ENCODE measurements around the gene SCN7A.
"Not testable (repeated sequence)": the region's sequence is repeated elsewhere in the genome, so short reads cannot be mapped to it uniquely, and the experiment has no call there.

SCN7A gene

DNA sequence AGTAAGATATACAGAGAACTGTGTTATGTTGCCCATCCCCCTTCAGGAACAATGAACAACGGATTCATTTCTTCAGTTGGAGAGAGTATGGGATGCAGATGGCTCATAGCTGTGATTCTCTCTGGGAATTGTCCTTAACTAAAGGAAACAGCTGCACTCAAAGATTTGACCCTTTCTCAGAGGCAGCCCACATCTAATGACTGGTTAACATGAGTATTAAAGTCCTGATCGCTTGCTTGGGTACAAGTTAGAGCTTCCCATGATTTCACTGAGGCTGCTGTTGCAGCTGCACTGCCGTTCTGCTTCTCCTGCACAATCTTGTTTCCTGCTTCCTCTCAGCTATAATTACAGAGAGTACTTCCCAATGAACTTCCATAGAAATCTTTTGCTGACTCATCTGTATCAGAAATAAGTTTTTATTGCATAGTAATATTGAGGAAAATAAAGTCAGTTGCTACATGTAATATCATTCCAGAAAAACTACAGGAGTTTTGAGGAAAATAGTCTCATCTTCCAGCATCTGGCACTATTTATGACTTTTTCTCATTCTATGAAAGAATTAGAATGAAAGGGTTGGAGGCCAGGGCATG lies 105.5 kb downstream of the SCN7A start:
- no peak for DNase-seq

- DNase-seq = no peak
Observed at GRCh38 chr2:166385313-166385712, 108.7 kb downstream of the SCN7A start.

DNA sequence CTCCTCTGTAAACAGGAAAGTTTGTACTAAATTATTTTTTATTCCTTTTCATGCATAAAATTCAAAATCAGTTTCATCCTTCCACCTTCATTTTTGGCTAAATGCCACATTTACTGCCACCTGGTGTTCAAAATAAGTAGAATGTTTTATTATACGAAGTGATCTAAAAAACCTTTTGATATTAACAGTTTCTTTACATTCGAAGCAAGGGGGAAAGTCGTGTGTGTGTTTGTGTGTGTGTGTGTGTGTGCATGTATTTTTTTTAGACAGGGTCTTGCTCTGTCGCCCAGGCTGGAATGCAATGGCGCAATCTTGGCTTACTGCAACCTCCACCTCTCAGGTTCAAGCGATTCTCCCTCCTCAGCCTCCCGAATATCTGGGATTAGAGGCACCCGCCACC lies 109.3 kb downstream of the SCN7A start:
- peak; percentile 27 for DNase-seq

DNA sequence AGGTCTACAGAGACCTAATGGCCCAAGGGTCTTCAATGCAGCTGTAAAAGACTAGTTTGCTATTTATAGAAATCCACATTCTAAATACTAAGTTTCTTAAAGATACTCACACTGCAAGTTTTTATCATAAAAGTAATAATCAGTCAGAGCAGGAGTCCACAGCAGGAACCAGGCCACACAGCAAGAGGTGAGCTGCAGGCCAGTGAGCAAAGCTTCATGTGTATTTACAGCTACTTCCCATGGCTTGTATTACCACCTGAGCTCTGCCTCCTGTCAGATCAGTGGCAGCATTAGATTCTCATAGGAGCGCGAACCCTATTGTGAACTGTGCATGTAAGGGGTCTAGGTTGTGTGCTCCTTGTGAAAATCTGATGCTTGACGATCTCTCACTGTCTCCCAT lies 111.6 kb downstream of the SCN7A start:
- no peak for DNase-seq

- DNase-seq = no peak
Observed at GRCh38 chr2:166380615-166381014, 113.4 kb downstream of the SCN7A start.

- no peak for DNase-seq
Observed at GRCh38 chr2:166376873-166377272, 117.2 kb downstream of the SCN7A start.

DNA sequence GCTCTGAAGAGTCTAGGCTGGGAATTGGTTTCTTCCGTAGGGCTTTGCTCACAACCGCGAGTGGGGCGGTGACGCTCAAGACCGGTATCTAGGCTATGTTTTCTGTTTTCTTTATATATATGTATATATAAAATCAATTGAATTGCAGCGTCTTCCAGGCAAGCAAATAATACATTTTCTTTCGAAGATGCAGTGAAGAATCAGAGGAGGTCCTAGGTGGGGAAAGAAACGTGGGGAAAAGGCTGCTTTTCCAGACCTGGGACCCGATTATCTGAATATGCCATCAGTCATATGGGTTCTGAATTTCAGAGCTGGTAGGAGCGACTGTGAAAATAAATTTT lies 117.6 kb downstream of the SCN7A start:
- no peak for DNase-seq

DNA sequence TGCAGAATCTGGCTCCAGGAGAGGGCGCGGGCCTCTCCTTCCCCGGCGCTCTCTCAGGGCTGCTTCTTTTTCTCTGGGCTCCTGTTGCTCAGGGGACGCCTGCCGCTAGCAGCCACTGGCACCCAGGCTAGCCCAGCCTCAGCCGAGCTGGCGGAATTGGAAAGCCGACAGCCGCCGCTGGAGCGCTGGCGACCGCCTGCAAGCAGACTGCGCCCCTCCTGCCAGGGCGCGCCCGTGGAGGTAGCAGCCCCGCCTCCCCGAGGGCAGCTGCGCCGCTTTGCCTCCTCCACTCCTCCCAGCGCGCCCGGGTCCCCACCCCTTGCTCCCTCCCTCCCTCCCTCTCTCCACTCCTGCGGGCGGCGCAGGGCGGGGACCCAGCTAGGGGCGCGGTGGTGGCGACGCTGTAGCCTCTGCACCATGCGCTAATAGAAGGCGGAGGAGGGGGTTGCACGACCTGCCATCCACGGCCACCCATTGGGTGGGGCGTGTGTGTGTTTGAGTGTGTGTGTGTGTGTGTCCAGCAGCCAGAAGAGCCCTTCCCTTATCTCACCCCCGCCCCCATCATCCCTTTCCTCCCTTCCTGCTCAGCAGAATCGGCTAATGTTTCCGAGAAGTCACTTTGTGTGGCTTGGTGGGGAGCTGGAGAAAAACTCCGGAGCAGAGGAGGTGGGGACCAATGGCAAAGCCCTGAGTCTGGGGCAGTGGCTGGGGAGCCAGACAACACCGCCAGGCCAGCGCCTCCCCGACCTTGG lies 118.1 kb downstream of the SCN7A start, which contains the start of gene SCN9A:
Gene SCN9A, minus strand, starts transcription at position 209 of the 752 bp plus-strand sequence. CDS start 64,188 bp downstream, outside the sequence.
- peak; percentile 48 for DNase-seq

DNA sequence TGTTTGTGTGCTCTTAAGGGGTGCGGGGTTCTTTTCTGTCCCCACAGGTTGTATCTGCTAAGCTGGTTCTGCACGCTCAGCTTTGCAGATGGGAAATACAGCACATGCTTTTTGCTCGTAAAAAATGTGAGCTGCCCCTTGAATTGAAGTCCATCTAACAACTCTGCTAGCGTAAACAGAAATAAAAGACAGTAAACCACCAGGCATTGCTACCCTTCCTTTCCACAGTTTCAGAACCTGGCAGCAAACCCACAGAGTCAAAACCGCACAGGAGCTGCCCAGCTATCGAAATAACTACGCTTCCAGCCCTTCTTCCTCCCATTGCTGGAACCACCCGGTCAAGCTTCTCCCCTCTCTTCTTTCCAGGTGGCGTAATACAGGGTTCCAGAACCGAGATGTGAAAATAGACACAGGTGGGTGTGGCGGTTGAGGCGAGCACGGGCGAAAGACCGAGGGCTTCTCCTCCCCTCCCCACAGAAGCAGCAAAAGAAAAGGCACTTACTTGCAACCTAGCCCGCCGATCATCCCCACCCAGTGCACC lies 118.8 kb downstream of the SCN7A start:
- no peak for DNase-seq

DNA sequence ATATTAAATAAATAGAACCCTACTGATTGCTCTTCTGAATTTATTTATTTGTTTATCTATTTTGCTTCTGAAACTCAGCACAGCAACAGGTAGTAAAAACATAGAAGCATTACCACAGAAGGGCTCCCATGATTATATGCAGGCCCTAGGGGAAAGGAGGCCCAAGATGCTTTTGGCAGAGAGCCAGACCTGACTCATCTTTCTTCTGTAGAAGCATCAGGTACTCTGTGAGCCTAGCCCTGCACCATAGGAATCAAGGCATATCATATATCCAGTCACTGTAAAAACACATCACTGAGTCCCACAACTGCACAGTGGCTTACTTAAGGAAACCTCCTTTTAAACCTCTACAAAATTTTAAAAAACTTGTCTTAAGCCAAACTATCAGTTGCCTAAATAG lies 120.1 kb downstream of the SCN7A start:
- DNase-seq = no peak

- DNase-seq = no peak
Observed at GRCh38 chr2:166373539-166373938, 120.5 kb downstream of the SCN7A start.

- DNase-seq = no peak
Observed at GRCh38 chr2:166373105-166373504, 120.9 kb downstream of the SCN7A start.

- no peak for DNase-seq
Observed at GRCh38 chr2:166372046-166372445, 122.0 kb downstream of the SCN7A start.

DNA sequence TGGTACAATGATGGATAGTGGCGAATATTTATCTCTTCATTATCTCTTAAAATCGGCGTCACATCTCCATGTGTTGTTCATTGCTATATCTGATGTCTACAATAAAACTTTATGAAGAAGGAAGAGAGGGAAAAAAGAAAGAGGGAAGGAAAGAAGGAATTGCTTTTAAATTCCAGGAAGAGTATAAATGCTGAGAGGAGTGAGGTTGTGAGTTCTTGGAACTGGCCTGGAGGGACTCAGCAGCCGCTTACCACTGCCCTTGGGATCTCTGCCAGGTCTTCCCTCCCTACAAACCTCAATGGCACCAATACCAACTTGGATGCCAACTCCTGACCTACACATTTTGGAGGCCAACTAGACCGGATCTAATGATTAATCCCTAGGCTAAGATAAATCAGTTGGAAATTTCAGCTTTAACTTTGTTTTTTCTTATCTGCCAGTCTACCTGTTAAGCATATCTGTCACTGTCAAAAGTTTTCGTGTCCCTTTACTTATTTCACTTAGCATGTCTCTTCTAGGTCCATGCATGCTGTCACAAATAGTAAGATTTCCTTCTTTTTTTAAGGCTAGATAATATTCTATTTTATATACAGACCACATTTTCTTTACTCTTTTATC lies 128.1 kb downstream of the SCN7A start:
- no peak for DNase-seq

DNA sequence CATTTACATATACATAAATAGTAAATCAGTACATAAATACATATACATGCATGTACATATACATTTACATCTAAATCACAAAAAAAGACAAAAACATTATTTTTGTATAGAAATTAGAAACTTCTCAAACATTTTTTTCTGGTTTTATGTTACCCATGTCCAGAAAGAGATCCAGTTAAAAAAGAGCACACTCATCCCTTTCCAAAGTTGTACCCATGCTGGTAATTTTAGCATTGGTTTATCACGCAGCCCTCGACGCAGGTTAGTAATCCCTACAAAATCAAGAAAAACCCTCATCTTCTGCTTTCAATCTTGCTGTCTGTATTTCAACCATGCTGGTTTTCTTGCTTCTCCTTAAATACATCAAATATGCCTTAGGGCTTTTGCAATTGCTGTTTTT lies 128.8 kb downstream of the SCN7A start:
- DNase-seq = no peak

DNA sequence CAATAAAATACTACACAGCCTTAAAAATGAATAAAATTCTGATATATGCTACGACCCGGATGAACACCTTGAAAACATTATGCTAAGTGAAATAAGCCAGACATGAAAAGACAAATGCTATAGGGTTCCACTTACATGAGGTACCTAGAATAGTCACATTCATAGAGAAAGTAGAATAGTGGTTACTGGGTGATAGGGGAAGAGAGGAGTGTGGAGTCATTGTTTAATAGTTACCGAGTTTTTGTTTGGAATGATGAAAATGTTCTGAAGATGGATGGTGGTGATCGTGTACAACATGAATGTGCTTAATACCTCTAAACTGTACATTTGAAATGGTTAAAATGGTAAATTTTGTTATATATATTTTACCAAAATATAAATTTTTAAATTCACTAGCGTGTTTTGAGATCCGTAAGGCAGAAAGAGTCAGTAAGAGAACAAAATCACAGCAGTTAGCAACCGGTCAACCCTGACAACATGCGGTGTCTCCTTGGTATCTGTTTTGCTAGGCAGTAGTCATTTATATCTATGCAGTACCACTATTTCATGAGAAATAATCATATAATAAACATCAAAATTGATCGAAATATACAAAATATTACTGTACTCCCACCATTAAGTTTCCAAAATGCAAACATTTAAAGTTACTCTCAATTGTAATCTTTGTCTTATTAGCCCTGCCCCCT lies 129.4 kb downstream of the SCN7A start:
- no peak for DNase-seq

- DNase-seq = peak; percentile 43
Observed at GRCh38 chr2:166361351-166362153, 132.5 kb downstream of the SCN7A start.

- no peak for DNase-seq
Observed at GRCh38 chr2:166360906-166361305, 133.1 kb downstream of the SCN7A start.

- DNase-seq = no peak
Observed at GRCh38 chr2:166360426-166360825, 133.6 kb downstream of the SCN7A start.

DNA sequence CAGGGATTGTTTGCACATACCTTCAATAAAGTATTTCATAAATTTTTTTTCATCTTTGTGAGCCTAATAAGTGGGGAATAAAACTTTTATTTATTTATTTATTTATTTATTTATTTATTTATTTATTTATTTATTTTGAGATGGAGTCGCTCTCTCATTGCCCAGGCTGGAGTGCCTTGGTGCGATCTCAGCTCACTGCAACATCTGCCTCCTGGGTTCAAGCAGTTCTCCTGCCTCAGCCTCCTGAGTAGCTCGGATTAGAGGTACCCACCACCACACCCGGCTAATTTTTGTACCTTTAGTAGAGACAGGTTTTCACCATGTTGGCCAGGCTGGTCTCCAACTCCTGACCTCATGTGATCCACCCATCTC lies 136.1 kb downstream of the SCN7A start:
- DNase-seq = not testable (repeated sequence)

DNA sequence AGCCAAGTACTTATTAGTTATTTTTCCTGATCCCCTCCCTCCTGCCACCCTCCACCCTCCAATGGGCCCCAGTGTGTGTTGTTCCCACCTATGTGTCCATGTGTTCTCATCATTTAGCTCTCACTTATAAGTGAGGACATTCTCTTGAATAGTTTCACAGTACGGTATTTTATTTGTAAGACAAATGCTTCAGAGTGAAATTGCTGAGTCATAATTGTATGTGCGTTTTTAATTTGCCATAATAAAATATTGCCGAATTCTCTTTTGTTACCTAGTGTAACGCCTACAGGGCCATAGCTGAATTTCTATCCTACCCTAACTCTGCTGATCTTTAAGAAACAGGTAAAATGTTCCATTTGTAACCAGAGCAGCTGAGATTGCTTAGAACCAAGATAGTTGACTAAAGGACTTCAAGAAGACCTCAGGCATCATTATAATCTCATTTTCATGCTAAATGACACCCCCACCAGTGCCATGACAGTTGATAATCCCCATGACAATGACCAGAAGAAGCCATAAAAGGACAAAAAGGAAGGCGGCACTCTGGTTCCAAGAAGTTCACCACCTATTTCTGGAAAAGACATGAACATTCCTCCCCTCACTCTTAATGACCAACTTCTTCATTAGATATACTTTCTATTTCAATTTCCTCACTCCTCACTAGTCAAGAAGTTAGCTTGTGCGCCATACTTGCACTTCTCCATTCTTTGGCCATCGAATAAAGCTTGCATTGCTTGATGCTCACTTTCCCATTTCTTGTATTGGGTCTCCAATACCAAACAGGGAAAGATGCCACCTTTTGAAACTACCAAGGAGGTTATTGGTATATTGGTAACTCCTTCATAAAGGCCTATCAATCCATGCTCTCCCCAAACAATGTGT lies 136.7 kb downstream of the SCN7A start:
- no peak for DNase-seq

All from inflammatory macrophage treated with lipopolysaccharide for 4 hours (primary cell).